OCI-M1 (cell line): ENCODE data around the gene CORO2B.

Source experiments
- DNase-seq: peaks from one replicate; lab custom pipeline; 2025; lab: John Stamatoyannopoulos, UW

CORO2B gene

DNA sequence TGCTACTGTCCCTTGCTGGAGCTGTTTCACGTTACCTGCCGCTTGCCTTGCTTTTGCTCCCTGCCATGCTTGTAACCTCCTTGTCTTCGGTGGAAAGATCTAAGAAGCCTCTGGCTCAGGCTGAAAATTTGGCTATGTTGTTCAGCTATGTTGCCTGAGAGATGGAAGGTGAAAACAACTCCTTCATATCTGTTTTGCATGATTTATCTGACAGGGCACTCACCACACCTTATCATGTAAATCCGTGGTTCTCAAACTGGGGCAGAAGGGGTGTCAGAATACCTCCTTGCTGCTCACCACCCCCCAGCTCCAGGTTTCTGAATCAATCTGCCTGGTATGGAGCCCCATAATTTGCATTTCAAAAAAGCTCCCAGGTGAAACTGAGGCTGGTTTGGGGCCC lies 6.5 kb upstream of the CORO2B start:
- DNase-seq: no peak

DNA sequence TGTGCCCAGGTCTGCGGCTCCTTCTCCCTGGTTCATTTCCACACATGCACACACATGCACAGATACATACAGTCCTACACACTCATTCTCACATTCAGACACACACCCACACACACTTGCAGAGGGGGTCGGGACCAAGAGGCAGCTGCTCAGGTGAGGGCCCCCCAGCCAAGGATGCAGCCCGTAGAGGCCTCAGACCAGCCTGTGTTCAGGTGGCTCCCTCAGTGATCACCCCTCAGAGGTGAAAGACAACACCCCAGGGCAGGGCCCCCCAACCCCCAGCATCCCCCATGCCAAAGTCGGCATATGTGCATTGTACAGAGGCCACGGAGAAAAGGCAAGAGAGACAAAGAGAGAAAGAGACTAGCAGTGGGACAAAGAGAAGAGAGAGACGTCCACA lies 5.9 kb upstream of the CORO2B start:
- DNase-seq: no peak

DNA sequence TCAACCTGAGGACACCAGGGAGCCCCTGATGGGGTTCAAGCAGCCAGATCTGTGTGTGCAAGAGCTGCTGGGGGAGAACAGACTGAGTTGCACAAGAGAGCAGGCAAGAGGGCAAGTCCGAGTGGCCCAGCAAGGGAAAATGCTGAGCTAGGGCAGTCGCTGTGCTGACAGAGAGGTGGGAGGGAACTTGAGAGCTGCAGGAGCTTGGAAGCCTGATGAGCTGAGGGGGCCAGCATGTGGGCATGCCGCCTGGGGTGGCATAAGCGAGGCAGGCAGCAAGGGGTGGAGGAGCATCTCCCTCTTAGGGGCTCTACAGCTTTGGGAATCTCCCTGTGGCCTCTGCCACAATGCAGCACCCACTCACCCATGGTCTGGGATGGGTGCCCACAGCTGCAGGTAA lies 4.7 kb upstream of the CORO2B start:
- no peak for DNase-seq

DNA sequence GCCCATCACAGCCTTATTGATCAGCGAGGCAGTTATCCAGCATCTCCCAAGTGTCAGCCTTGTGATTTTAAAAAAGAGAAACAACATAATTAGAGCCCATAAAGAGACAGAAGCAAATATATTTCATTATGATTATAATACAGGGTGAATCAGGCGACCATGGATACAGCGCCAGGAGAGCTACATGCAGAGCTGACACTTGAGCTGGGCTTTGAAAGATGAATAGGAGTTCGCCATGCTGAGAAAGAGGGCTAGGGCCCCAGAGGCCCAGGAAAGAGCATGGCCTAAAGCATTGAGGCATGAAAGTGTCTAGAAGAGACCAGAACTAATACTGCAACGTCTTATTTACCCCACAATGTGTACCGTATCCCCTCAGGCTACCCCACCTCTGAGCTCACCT lies 4.2 kb upstream of the CORO2B start:
- no peak for DNase-seq

DNA sequence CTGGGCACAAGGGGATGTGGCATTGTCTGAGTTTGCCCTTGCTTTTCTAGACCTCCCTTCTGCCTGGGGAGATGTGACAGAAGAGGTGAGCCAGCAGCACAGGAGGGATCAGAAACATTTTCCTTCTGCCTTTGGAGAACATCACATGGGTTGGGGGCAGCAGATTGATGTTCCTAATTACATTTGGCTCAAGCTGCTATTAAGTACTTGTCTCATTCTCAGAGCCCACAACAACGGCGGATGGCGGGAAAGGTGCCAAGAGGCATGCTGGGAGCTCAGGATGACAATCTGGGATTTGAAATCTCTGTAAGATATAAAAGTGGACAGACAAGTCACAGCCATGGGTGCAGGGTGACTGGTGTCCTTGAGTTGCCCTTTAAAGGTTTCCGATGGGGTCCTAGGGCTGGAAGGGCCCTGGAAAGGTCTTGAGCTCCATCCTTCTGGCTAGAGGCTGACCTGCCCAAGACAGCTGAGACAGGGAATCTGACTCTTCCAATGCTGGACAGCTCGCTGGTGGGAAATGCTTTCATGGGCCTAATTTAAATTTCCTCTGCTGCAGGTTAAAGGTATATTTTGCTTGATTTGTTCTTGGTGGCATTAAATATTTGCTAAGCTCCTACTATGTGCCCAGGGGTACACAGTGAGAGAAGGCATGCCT lies 2.4 kb upstream of the CORO2B start:
- no peak for DNase-seq

DNA sequence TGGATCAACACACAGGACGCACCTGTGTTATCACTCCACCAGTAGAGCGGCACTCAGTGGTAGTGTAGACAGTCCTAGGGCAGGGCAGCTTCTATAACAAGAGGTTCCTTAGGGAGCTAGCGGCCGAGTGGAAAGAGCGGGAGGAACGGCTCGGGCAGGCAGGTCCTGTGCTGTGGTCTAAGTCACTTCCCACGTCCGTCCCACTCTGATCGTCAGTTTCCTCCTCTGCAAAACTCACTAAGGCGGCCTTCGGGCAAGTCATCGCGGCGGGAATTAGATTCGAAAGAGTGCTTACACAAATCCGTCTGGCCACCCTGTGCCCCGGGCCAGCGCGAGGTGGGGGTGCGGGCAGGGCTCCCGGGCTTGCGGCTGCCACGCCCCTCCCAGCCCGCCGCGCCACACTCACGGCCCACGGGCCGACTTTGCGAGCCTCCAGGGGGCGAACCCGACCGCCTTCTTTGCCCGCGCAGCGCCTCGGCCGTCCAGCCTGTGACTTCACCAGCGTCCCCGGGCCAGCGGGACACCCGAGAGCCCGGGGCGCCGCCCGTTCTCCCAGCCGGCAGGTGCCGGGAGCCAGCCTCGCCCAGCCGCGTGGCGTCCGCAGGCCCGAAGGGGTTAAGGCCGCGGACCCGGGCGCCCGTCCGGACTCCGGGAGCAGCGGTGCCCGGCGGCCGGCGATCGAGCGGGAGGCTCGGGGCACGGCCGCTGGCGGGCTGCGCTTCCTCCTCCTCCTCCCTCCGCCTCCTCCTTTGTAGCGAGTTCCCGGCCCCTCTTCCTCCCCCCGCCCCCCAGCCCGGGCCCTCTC lies 416 bp upstream of the CORO2B start:
- no peak for DNase-seq

DNA sequence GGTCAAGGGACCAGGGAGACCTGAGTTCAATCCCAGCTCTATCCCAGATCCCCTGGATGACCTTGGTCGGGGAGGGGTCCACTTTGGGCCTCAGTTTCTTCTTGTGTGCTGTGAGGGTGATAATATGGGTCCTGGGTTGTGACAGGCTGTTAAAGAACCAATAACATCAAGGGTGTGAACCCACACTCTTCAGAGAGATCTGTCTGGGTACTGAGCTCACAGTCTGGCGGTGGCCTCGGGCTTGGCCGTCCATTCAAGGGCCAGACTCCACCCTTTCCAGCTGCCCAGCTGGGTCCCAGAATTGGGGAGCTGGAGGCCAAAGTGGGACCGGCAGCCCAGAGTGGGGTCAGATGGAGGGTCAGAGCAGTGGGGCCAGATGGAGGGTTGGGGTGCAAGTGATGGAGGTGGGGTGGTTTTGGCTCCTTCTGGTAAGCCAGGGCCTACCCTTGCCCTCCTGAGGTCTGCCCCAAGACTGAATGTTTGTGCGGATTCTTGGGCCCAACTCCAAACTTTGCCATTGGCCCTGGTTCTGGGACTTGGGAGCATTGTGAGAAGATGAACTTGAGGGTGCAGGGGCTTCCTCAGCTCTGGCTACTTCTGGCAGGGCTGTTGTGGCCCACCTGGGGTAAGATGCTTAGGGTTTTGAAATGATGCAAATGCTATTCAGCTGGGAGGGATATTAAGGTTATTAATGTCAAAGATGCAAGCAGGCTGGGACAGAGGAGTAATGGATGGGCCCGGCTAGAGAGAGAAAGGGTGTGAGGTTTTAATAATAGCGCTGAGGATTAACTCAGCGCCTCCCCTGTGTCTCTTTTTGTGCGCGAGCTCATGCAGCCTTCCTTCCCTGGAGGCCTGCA lies 1.5 kb downstream of the CORO2B start:
- no peak for DNase-seq

DNA sequence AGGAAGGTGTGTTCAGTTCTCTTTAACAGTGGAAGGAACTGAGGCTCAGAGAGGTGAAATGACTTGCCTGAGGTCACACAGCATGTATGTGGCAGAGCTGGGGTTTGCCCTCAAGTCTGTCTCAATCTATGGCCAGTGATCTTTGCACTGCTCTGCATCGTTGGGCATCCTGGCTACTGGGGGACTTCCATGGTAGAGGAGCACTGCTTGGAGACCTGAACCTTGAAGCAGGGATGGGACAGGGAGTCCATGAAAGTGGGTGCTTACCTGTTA lies 2.0 kb downstream of the CORO2B start:
- no peak for DNase-seq

DNA sequence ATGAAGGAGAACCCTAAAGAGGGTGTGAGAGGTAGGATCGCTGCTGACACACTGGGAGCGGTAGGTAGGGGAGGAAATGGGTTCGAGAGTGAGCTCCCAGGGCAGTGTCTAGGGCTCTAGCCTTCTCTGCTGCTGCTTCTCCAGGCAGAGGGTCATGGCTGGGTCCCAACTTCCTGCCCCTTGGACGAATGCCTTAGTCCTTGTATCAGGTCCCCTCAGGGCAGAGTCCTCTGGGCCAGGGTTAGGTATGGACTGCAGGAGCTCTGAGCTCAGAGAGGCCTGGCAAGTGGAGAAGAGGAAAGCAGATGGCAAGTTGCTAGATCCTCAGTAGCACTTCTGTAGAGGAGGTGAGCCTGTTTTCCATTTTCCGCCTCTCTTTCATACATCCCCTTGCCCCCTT lies 2.9 kb downstream of the CORO2B start:
- no peak for DNase-seq

DNA sequence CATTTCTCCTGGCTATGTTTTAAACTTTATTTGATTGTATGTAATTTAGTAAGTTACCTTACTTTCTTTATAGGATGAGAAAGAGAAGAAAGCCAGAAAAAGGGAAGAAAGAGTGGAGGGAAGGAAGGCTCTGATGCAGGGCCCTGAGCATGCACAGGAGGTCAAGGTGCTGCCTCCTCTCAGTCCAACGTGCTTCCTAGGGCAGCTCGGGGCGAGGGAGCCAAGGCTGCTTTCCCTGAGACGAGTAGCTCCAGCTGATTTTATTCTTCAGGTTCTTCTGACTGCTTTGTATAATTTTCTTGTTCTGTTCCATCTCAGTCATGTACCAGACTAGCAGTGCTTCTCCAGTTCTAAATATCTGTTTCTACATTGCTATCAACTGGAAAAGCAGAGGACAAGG lies 3.4 kb downstream of the CORO2B start:
- DNase-seq: no peak

DNA sequence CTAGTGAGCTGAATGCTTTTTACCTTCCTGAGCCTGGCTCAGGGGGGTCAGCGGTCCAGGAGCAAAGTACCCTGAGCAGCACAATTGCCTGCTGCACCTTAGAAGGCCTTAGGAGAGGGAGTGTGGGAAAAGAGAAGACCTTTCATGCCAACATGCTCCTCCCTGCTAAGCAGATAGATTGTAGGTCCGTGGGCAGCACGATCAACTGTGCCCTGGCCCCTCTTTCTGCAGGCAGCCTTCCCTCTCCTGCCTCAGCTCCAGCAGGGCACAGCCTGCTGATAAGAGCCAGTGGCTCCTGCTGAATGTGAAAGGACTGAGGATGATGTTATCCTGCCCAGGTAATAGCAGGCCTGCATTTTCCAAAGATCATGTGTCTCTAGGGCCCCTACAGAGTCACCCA lies 4.1 kb downstream of the CORO2B start:
- DNase-seq: no peak

DNA sequence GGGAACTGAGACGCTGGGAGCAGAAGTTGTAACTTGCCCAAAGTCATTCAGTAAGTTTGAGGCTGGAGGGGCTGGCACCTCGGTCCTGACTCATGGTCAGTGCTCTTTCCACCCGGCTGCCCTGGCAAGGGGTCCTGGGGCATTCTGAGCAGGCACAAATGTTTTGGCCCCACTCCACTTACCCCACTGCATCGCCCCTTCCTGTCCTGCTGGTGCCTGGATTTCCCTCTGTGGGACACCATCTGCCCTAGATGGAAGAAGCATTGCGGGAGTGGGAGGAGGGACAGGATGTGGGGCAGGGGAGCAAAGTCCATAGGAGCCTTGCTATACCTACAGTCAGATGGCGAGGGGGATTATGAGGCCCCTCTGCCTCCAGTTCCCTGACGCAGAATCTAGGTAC lies 4.5 kb downstream of the CORO2B start:
- DNase-seq: no peak

DNA sequence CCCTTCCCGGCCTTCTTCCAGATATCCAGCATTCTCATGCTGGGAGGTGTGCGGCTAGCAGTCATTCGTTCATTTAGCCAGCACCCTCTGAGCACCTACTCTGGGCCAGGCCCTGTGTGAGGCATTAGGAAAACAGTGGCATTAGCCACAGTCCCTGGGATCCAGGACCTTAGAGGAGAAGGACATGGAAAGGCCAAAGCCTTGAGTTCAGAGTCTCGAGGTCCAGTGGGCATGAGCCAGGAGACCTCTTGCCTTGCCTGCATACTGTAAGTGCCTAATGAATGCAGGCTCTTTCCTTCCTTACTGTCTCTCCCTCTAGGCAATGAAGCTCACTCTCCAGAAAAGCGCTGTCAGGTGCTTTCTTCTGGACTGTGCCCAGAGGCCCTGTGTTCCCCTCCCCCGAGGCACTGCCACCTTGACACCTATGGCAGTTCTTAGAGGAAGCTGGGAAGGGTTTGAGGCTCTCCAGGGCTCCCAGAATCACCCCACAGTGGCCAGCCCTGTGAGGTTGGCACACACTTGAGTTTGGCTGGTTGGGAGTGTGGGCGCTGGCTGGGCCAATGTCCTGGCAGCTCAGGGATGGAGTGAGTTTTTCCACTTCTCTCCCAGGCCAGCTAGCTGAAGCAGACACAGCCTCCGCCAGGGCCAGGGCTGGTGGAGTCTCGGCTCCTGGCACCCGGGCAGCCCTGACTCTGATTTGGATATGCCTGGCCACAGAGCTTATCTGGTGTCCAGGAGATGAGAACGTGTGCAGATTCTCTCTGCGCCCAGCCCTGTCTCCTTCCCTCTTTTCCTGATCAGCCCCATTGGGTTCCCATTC lies 5.4 kb downstream of the CORO2B start:
- no peak for DNase-seq

DNA sequence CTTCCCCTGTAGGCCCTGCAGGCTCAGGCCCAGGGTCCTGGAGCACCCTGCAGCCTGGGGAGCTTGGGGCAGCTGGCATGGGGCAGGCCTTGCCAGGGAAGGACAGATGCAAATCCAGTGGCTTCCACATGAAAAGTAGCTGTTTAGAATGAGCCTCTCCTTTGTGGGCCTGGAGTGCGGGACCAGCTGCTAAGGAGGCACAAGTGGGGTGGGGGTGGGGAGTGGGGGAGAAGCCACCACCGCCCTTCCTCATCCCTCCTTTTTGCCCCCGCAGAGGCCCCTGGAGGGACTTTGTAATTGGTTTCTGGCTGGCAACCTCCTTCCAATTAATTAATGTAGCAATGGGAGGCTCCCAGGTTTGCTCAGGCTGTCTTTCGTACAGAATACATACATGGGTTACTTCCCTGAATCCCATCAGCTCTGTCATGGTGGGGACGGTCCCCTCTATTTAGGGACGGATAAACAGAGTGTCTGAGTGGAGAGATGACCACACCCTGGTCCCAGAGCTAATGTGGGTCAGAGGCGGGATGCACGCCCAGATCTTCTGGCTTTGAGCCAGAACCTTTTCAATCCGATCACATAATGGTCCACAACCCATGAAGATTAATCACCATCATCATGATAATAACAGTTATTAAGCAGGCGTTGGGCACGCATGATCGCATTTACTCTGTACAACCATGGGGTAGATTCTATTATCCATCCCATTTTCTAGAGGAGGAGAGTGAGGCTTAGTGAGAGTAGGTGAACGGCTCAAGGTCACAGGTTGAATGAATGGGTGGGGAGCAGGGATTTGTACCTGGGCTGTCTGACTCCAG lies 6.2 kb downstream of the CORO2B start:
- no peak for DNase-seq

DNA sequence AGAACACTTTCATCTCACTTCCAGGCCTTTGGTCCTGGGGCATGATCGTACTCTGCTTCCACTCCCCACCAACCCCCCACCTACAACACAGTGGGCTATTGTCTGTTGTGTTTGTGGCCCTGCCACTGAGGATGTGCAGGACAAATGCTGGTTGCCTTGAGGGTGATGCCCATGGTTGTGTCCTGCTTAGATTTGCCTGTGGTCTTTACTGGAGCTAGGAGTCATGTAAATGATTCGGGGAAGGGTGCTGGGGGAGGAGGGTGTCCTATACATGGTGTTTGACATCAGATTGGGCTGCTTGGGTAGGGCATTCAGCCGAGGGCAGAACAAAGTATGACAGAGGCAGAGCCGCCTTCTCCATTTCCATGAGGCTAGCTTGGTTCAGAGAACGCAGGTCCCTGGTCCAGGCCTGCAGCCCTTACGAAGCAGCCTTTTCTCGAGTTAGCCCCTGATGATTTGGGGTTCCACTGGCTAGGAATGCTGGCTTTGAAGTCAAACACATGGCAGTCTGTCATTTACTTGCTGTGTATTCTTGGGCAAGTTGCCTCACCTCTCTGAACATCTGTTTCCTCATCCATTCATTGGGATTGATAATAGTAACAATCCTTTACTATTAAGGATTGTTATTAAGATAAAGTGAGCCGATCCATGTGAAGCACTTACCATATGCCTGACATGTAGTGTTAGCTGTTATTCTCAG lies 6.9 kb downstream of the CORO2B start:
- DNase-seq: no peak

DNA sequence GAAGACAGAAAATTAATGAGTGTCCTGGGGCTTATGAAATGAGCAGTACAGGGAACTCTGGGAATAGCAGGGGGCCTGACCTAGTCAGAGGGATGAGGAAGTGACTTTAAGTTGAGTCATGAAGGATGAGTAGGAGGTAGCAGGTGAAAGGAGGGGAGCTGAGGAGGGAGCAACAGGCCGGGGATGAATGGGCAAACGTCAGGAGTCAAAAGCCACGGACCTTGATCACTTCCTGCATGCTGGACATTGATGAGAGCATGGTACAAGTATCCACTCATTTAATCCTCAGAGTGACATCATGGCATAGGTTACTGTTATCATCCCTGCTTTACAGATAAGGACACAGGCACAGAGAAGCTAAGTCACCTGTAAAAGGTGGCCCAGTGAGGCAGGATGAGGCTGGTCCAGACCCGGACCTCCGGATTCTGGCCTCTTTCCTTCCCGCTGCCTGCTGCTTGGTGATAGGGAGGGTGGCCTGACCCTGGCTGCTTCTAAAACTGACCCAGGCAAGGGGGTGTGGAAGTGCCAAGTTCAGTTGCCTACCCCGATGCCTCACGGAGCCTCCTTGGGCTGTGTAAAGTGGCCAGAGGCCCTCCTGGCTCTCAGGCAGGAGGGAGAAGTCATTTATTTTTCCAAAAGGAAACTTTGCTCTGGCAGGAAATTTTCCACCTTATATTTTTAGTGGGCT lies 7.6 kb downstream of the CORO2B start:
- no peak for DNase-seq

DNA sequence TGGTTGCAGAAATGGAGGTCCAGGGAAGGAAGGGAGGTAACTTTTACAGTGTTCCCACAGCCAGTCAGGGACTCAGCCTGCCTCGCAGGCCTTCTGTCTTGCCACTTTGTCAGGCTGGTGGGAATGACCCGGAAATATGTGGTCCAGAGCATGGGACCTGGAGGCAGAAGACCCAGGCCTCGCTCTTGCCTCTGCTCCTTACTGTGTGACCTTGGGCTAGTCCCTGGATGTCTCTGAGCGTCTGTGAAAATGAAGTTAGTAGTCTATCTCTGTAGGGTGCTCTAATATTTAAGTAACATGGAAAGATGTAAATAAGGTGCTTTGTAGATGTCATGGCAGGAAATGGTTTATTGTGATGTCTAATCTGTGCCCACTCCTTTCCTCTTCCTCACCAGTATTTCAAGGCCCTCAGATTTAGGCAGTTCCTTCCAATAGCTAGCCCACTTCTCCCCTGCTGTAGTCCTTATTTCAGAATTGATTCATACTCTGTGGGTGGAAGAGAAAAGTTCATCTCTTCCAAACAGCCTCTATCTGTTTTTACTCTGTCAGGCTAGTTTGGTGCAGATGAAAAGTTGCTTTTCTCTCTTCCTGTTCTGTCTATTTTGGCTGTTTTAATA lies 9.1 kb downstream of the CORO2B start:
- no peak for DNase-seq

DNA sequence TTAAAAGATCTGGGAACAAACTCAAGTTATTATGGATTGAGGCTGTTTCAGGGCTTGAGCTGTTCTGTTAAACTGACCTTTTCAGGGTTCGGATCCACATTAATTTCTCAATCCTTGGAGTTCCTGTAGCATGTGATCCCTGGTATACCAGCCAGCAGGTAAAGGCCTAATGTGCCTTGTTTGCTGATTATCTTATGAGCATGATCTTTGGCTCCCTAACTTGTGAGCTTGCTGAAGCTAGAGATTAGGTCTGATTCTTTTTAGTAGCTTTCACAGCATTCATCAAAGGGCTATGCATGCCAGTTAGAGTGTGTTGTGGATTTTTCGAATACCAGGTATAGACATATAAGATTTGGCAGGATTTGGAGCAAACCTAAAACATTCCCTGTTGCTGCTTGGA lies 10.3 kb downstream of the CORO2B start:
- no peak for DNase-seq

DNA sequence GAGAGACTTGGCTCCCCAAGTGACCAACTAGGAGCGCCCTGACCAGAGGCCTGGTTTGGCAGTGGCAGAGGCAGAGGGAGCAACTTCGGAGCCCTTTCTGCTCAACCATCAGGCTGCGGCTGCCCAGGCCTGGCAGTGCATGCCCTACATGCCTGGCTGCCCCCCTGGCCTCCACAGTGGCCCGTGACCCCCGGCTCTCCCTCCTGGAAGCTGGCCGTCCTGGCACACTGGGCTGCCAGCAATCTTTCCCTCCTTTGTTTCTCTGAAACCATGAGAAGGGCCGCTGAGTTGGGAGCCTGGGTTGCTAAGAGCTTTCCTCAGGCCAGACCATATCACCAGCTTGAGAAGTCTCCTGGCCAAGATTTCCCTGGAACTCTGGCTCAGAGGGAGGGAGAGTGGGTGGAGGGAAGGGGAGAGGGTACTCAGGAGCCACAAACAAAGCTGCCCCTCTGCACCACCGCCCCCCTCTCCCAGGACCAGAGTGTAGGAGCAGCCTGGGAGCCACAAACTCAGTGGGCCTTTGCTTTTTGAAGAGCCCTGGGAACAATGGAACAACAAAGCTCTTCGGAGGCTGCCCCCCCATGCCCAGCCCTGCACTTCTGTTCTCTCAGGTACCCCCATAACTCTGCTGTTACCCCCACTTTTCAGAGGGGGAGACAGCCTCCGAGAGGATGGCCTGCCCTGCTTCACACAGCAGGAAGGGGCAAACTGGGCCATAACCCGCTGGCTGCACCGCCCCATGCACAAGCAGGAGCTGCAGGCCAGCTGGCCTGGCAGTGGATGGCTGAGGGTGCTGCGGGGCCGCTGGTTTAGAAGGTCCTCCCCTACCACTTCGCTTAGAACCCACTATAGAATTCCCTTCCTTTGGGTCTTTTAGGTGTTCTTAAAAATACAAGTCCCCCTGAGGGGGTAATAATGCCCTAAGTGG lies 11.3 kb downstream of the CORO2B start:
- no peak for DNase-seq
